SK-N-SH treated with all-trans-retinoic acid at 6 μM for 48 hours (cell line): ENCODE measurements around the gene PRKCQ.

Experiments used
- ARNTL ChIP-seq: fragments of 450-650 bp; formaldehyde crosslinking; IDR thresholded peaks from 2 replicates; pipeline ENCODE4 v1.5.0; 2020; ENCODE audit warnings: low read depth, mild to moderate bottlenecking, moderate library complexity, borderline replicate concordance
- CSDC2 ChIP-seq: fragments of 250-450 bp; sonication (Bioruptor Pico); IDR thresholded peaks from 2 replicates; pipeline ENCODE4 v1.5.0; 2020; ENCODE audit warnings: mild to moderate bottlenecking, moderate library complexity
- GLIS3 ChIP-seq: fragments of 250-450 bp; sonication (Bioruptor Pico); IDR thresholded peaks from 2 replicates; pipeline ENCODE4 v1.5.0; 2020; ENCODE audit warnings: mild to moderate bottlenecking, moderate library complexity
- POU6F1 ChIP-seq: fragments of 250-450 bp; sonication (Bioruptor Pico); IDR thresholded peaks from 2 replicates; pipeline ENCODE4 v1.8.0; 2021; ENCODE audit warnings: low read depth, mild to moderate bottlenecking, moderate library complexity, borderline replicate concordance
- TOX ChIP-seq: fragments of 250-450 bp; sonication (Bioruptor Pico); IDR thresholded peaks from 2 replicates; pipeline ENCODE4 v1.8.0; 2021; ENCODE audit warnings: mild to moderate bottlenecking, moderate library complexity, borderline replicate concordance
- TSHZ2 ChIP-seq: fragments of 250-450 bp; sonication (Bioruptor Pico); IDR thresholded peaks from 2 replicates; pipeline ENCODE4 v1.5.0; 2020; ENCODE audit warnings: mild to moderate bottlenecking, moderate library complexity
- ZNF70 ChIP-seq: fragments of 450-650 bp; formaldehyde crosslinking; IDR thresholded peaks from 2 replicates; pipeline ENCODE4 v1.5.0; 2020; ENCODE audit warnings: mild to moderate bottlenecking, moderate library complexity
- TF ChIP-seq, protein P1 (sequence below): fragments of 250-450 bp; sonication (Bioruptor Pico); IDR thresholded peaks from 2 replicates; pipeline ENCODE4 v1.5.1; 2020; ENCODE audit warnings: low read depth, mild to moderate bottlenecking, moderate library complexity

DNA sequence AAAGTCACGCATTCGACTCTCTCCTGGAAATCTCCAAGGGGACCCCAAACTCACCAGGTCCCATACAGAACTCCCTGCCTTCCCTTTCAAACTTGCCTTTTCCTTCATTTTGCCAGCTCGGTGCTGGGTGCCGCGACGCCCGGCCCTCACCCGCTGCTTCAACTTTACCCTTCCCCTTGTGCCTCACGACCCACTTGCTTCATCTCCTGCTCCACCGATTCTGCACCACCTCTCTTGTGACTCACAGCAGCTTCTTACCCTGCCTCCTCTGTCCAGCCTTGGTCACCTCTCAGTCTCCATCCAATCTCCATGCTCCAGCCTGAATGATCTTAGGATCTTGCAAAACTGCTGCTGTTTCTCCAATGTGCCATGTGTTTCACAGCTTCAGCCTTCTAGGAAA lies 59.9 kb downstream of the PRKCQ start:
- TF ChIP-seq POU6F1 (CRISPR knock-in tag) = no peak
- no peak for TF ChIP-seq TOX (CRISPR knock-in tag)
- TF ChIP-seq CSDC2 = no peak
- no peak for TF ChIP-seq ZNF70
- no peak for TF ChIP-seq ARNTL
- TF ChIP-seq, protein P1, sequence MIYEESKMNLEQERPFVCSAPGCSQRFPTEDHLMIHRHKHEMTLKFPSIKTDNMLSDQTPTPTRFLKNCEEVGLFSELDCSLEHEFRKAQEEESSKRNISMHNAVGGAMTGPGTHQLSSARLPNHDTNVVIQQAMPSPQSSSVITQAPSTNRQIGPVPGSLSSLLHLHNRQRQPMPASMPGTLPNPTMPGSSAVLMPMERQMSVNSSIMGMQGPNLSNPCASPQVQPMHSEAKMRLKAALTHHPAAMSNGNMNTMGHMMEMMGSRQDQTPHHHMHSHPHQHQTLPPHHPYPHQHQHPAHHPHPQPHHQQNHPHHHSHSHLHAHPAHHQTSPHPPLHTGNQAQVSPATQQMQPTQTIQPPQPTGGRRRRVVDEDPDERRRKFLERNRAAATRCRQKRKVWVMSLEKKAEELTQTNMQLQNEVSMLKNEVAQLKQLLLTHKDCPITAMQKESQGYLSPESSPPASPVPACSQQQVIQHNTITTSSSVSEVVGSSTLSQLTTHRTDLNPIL (CRISPR knock-in tag) = no peak
- TF ChIP-seq TSHZ2 (CRISPR knock-in tag) = no peak
- no peak for TF ChIP-seq GLIS3 (CRISPR knock-in tag)
